Retinal pigment epithelial cell (primary cell): ENCODE measurements around the gene IL6R.

Source experiments
- DNase-seq: peaks from one replicate; pipeline ENCODE4 v3.0.0-alpha.2; 2010; ENCODE audit warnings: low read depth
- H3K4me3 ChIP-seq: 2 replicates; pipeline ENCODE4 v1.5.1; 2011; ENCODE audit warnings: mild to moderate bottlenecking, low read length, control low read depth, moderate library complexity
- CTCF ChIP-seq: conservative IDR thresholded peaks from 2 replicates; pipeline ENCODE4 v1.5.1; 2011; ENCODE audit warnings: low read depth, low read length, control low read depth, inconsistent platforms

IL6R gene

DNA sequence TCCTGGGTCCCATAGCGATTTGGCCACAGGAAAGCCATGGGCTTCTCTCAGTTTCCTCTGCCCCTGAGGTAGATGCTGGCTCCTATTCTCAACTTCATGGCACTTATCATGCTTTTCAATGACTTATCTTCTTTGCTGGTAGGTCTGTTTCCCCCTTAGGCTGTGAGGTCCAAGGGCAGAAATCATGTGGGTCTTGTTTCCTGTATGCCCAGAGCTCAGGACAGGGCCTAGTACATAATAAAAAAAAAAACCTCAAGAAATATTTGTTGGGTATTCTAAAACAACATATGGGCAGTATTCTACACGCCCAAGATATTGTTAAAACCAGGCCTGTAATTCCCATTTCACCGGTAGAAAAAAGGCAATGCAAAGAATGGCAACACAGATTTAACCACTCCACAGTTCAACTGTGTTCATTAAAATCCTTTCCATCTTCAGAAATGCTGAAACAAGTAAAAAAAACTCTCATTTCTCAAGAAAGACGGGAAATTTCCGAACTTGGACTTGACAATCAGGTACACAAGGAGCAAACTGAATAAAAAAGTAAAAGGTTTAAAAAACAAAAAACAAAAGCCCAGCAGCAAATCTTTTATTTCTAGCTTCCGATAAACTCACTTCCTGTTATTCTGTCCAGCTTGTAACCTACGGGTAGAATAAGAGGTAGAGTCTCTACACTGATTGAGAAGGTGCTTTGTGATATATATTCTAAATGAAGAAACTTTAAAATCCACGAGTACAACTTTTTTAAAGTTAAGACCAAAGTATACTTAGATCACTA, 90.5 kb downstream of the IL6R start:
- no peak overlapping the region for H3K4me3 ChIP-seq
- no peak for DNase-seq
- no peak for TF ChIP-seq CTCF

DNA sequence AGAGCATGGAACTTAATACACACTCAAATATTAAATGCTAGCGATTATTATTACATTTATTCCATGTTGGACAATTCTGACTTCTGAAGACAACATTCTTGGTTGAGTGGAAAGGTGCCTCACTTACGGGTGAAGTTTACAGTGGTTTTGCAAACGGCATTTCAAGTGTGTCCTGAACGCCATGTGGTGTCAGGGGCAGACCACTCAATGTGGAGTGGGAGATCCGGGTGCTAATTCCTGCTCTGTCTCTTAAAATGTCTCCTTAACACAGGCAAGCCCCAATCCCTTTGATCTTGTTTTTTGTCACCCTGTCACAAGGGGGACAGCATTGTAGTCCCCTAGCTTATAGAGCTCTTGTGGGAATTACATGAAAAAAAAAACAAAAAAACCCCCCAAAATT, 91.2 kb downstream of the IL6R start:
- TF ChIP-seq CTCF = no peak
- no peak overlapping the region for H3K4me3 ChIP-seq

DNA sequence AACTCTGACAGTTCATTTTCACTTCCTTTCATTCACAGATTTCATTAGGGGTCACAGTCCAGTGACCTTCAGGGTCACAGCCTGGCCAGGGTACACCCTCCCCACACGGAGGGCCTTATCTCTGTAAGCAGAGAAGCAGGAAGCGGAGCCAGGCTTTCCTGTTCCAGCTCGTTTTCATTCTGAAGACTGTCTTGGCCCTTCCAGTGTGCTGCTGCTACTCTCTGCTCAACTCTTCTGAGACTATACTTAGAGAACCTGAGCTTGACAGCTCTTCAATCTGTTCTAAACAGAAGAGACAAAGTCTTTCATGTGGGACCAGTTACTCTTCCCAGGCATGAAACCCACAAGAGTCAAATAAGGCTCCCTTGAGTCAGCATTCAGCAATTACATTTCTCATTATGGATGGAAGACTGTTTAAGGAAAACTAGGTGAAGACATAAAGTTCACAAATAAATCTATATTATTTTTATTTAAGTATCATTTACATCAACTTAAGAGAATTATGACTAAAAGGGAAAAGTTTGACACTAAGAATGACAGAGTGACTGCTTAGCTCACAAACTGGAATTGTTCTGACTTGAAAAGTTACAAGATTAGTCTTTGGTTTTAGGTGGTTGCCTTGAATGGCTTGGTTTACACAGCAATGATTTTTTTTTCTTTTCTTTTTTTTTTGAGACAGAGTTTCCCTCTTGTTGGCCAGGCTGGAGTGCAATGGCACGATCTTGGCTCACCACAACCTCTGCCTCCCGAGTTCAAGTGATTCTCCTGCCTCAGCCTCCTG, 92.1 kb downstream of the IL6R start:
- no peak for DNase-seq
- no peak for TF ChIP-seq CTCF
- H3K4me3 ChIP-seq = no peak overlapping the region

More for the DNA sequence above, 91.2 kb downstream of the IL6R start:
- DNase-seq = no peak

DNA sequence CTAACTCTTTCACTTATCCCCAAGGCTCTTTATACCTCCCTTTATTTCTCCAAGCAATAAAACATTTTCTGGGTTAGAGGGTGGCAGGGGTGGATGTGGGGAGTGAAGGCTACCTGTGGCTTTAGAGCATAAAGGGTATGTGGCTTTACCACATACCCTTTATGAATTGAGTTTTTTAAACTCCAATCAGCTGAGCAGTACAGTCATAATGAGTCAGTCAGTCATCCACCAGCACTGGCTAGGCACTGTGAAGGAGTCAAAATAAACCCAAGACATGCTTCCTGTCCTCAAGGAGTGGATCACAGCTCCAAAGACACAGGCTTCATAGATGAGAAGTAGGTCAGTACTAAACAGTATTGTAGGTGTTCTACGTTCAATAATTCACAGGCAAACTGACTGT, 94.3 kb downstream of the IL6R start:
- DNase-seq = no peak
- TF ChIP-seq CTCF = no peak
- H3K4me3 ChIP-seq = no peak overlapping the region

DNA sequence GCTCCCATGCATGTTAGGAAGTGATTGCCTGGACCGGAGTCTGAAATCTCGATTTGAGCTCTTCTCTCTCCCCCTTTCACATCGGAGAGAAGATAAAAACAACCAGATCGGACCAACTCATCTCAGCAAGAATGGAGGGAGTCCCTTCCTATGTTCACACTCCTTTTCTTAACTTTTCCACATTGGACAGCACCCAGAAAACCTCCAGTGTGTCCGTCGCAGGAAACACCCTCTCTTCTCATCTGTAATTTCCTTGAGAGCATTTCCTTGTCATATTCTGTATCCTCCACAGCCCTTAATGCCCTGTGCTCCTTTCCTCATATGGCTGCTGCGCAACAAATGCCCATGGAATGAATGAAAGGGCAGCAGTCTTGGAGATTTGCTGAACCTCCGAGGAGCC, 95.4 kb downstream of the IL6R start:
- no peak for TF ChIP-seq CTCF
- H3K4me3 ChIP-seq = no peak overlapping the region
- DNase-seq = no peak

GRCh38 chr1:154501423-154502065, 96.4 kb downstream of the IL6R start:
- H3K4me3 ChIP-seq = no peak overlapping the region
- DNase-seq = no peak
- TF ChIP-seq CTCF = no peak
